Neural crest cell (in vitro differentiated cells): ENCODE data around the gene FCN2. TPM values are rescaled to one million over a fixed set of nuclear protein-coding genes. Genes with fewer than 3 reads are reported as not detected.

Source experiments
- DNase-seq: peaks from one replicate; pipeline ENCODE4 v3.0.0; 2021; ENCODE audit warnings: low read depth, mixed read lengths, low spot score
- H3K27ac Mint-ChIP-seq: one replicate; pipeline ENCODE4 v1.8.0; 2021; ENCODE audit warnings: mild to moderate bottlenecking, mixed read lengths; ENCODE audit not compliant: unreplicated experiment
- H3K27me3 Mint-ChIP-seq: 2 replicates; pipeline ENCODE4 v1.8.0; 2021; ENCODE audit warnings: low read depth, mild to moderate bottlenecking, mixed read lengths
- H3K36me3 Mint-ChIP-seq: 2 replicates; pipeline ENCODE4 v1.8.0; 2021; ENCODE audit warnings: low read depth, mild to moderate bottlenecking, mixed read lengths
- H3K4me1 Mint-ChIP-seq: 2 replicates; pipeline ENCODE4 v1.8.0; 2021; ENCODE audit warnings: mixed read lengths
- H3K4me3 Mint-ChIP-seq: one replicate; pipeline ENCODE4 v1.8.0; 2021; ENCODE audit warnings: mild to moderate bottlenecking, mixed read lengths
- H3K9me3 Mint-ChIP-seq: 2 replicates; pipeline ENCODE4 v1.8.0; 2021; ENCODE audit warnings: mixed read lengths
- total RNA-seq: library from RNA; stranded (reverse); gene quantifications from 2 replicates; pipeline ENCODE4 v1.2.1, GENCODE V29; 2021
- TF ChIP-seq, protein P1 (sequence below): fragments of 200-600 bp; sonication (generic); conservative IDR thresholded peaks from 2 replicates; pipeline ENCODE4 v1.5.0; 2021; ENCODE audit warnings: antibody characterized with exemption, mild to moderate bottlenecking

Gene FCN2
- total RNA-seq, 1 donor from 2014 or later, result not detected

DNA sequence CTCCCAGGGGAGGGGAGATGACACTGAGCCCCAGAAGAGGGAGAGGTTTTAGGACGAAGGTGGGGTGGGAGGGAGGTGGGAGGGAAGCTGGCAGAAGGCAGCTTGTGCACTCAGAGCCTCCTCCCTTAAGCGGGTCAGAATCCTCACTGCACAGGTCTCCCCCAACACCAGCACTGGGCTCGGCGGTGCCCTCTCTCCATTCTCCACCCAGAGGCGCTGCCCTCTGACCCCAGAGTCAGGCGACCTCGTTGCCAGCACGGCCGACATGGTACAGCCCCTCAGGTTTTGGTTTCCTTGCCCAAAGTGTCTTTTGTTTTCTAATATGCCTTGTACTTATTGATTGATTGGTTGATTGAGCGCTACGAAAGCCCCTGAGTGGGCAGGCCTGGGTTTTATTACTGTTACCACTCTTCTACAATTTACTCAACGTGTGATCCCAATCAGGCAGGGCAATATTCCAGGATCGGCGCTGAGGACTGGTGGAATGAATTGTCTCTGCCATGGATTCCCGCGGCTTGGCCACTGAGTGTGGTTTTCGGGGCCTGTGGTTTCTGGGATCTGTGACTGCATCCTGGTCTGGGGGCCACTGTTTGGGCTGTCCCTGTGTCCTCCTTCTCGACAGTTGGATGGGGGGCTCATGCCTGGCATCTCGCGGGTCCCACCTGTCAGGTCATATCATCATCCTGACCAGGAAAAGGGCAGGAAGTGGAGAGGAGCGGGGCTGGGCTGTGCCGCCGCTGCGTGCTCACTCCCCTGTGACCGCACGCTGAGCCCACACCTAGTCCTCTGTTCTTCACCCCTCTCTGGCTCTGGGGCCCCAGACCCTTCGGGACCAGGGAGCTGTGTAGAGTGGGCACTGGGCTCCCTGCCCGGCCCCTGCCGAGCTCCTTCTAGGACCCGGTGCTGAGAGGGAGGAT is 9.6 kb upstream of the FCN2 start:
- TF ChIP-seq, protein P1, sequence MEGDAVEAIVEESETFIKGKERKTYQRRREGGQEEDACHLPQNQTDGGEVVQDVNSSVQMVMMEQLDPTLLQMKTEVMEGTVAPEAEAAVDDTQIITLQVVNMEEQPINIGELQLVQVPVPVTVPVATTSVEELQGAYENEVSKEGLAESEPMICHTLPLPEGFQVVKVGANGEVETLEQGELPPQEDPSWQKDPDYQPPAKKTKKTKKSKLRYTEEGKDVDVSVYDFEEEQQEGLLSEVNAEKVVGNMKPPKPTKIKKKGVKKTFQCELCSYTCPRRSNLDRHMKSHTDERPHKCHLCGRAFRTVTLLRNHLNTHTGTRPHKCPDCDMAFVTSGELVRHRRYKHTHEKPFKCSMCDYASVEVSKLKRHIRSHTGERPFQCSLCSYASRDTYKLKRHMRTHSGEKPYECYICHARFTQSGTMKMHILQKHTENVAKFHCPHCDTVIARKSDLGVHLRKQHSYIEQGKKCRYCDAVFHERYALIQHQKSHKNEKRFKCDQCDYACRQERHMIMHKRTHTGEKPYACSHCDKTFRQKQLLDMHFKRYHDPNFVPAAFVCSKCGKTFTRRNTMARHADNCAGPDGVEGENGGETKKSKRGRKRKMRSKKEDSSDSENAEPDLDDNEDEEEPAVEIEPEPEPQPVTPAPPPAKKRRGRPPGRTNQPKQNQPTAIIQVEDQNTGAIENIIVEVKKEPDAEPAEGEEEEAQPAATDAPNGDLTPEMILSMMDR, result no peak
- Mint-ChIP-seq H3K4me3 (no peak overlapping the region), H3K27me3 (no peaks in the 10 kb centered on the region), H3K27ac (no peak overlapping the region), H3K4me1 (no peaks in the 10 kb centered on the region), H3K36me3 (no peaks in the 10 kb centered on the region), H3K9me3 (no peaks in the 10 kb centered on the region)
- no peak for DNase-seq

DNA sequence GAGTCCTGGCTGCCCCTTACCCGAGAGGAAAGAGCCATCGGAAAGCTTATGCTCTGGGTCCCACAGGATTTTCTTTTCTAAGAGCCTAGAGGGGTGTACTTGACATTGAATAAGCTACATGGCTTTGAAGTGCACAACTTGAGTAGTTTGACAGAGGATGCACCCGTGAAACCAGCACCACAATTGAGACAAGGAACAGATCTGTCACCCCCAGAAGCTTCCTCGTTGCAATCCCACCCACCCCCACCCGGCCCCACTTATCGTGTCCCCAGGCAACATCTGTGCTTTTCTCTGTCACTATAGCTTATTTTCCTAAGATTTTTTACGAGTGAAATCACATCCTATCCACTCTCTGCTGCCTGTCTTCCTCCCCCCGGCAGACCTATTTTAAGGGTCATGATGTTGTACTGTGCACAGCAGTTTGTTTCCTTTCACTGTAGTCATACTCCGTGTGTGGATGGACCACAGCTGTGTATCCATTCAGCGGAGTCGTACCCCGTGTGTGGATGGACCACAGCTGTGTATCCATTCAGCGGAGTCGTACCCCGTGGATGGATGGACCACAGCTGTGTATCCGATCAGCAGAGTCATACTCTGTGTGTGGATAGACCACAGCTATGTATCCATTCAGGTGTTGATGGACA is 8.8 kb upstream of the FCN2 start:
- no peak for DNase-seq
- no peak overlapping the region for H3K27ac Mint-ChIP-seq
- H3K27me3 Mint-ChIP-seq, result peaks cover under 1% of the 10 kb centered on the region
- no peaks in the 10 kb centered on the region for H3K36me3 Mint-ChIP-seq
- H3K4me1 Mint-ChIP-seq, result no peaks in the 10 kb centered on the region
- H3K9me3 Mint-ChIP-seq, result no peaks in the 10 kb centered on the region
- TF ChIP-seq, protein P1, result no peak
- no peak overlapping the region for H3K4me3 Mint-ChIP-seq

DNA sequence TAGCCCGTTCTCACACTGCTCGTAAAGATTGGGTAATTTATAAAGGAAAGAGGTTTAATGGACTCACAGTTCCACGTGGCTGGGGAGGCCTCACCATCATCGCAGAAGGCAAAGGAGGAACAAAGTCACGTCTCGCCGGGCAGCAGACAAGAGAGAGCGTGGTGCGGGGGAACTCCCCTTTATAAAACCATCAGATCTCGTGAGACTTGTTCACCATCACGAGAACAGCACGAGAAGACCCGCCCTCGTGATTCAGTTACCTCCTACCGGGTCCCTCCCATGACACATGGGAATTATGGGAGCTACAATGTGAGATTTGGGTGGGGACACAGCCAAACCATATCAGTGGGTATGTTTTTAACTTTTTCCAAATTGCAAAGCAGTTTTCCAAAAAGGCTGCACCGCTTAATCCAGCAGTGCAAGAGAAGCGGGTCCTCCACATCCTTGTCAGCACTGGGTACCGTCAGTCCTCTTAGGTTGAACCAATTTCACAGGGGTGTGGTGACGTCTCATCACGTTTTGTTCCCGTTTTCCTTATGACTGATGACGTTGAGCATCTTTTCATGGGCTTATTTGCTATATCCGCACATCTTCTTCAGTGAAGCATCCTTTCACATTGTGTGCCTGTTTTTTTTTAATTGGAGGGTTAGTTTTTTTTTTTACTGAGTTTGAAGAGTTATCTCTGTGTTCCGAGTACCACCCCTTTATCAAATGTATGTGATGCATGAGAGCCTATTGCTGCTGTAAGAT is 8.0 kb upstream of the FCN2 start:
- peaks cover 2% of the 10 kb centered on the region for H3K27me3 Mint-ChIP-seq
- H3K9me3 Mint-ChIP-seq, result no peaks in the 10 kb centered on the region

DNA sequence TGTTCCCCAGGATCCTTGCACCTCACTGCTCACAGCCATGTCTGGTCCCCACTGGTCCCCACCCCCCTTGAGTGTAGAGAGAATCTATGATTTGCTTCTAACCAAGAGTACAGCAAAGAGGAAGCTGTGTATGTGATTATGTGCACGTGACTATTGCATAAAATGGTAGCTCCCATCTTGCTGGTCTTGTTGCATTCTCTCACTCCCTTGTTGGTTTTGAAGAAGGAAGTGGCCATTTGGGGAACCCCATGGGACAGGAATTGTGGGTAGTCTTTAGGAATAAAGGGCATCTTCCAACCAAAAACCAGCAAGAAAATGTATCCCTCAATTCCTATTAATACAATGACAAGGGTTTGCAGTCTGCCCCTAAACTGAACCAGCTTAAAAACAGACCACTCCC is 5.2 kb upstream of the FCN2 start:
- no peak overlapping the region for H3K27ac Mint-ChIP-seq
- no peaks in the 10 kb centered on the region for H3K4me1 Mint-ChIP-seq
- H3K4me3 Mint-ChIP-seq, result no peak overlapping the region
- TF ChIP-seq, protein P1, result no peak
- no peaks in the 10 kb centered on the region for H3K9me3 Mint-ChIP-seq
- peaks cover 2% of the 10 kb centered on the region for H3K27me3 Mint-ChIP-seq
- H3K36me3 Mint-ChIP-seq, result no peaks in the 10 kb centered on the region
- no peak for DNase-seq

More for the DNA sequence above, 8.0 kb upstream of the FCN2 start:
- DNase-seq, result no peak
- TF ChIP-seq, protein P1, result no peak
- no peaks in the 10 kb centered on the region for H3K4me1 Mint-ChIP-seq
- H3K4me3 Mint-ChIP-seq, result no peak overlapping the region
- H3K36me3 Mint-ChIP-seq, result no peaks in the 10 kb centered on the region
- no peak overlapping the region for H3K27ac Mint-ChIP-seq

DNA sequence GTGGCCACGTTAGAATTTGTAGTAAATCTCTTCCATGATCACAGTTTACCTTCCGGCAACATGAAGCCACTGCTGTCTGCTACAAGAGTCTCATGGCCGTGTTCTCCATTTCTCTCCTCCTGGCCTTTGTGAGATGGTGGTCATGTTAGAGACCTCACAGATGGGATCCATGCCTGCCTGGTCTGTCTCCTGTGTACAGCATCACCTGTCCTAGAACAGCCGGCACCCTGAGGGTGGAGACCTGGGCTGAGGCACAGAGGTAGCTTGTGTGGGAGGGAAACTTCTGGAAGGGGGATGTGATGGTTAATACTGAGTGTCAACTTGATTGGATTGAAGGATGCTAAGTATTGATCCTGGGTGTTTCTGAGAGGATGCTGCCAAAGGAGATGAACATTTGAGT is 3.1 kb upstream of the FCN2 start:
- no peak overlapping the region for H3K4me3 Mint-ChIP-seq
- no peaks in the 10 kb centered on the region for H3K36me3 Mint-ChIP-seq
- no peaks in the 10 kb centered on the region for H3K4me1 Mint-ChIP-seq
- TF ChIP-seq, protein P1, result no peak
- H3K9me3 Mint-ChIP-seq, result no peaks in the 10 kb centered on the region
- peaks cover 2% of the 10 kb centered on the region for H3K27me3 Mint-ChIP-seq
- no peak overlapping the region for H3K27ac Mint-ChIP-seq
- DNase-seq, result no peak
